A549 (cell line): ENCODE data around the gene TOM1L2. TPM values are rescaled to one million over a fixed set of nuclear protein-coding genes. Genes with fewer than 3 reads are reported as not detected.

Experiments
- ATAC-seq, 2 experiments: fragments of 200-7000 bp in 1 of 2; fragments of >200 bp in 1 of 2; cut with Nextera tagmentation in 1 of 2; cut with Tn5 transposase in 1 of 2; 3 replicates each; pipeline versions ENCODE4 v1.8.0 to v1.9.1; 2018 to 2020; ENCODE audit warnings: mild to moderate bottlenecking in 1 of 2, moderate library complexity in 1 of 2
- CTCF ChIA-PET: fragments of 300-600 bp; sonication (Branson Sonifier 250); formaldehyde crosslinking; extraction: SDS; loops from one replicate; lab custom pipeline; 2021; ENCODE audit warnings: antibody characterized with exemption, inconsistent platforms; lab: Yijun Ruan, JAX
- POLR2A ChIA-PET: fragments of 350-600 bp; formaldehyde crosslinking; extraction: SDS; loops from one replicate; lab custom pipeline; 2021; ENCODE audit warnings: antibody characterized with exemption, inconsistent platforms; lab: Yijun Ruan, JAX
- DNase-seq, 2 experiments: peaks; one replicate each; pipeline versions ENCODE4 v3.0.0 to v3.0.0-alpha.2; 2011 to 2016; ENCODE audit warnings: low read depth in 1 of 2, low spot score in 1 of 2
- FAIRE-seq: peaks from 2 replicates; lab custom pipeline; 2011; peaks lifted over from hg19 to GRCh38; lab: Jason Lieb, UNC
- H3K27ac ChIP-seq, 2 experiments: fragments of >200 bp; sonication (Bioruptor Twin); formaldehyde crosslinking; 3 replicates each; pipeline ENCODE4 v1.5.1; 2016 to 2017
- H3K4me1 ChIP-seq: fragments of >200 bp; sonication (Bioruptor Twin); formaldehyde crosslinking; 3 replicates; pipeline ENCODE4 v1.6.1; 2016
- H3K4me2 ChIP-seq: fragments of >200 bp; sonication (Bioruptor Twin); formaldehyde crosslinking; 3 replicates; pipeline ENCODE4 v1.6.1; 2016
- H3K4me3 ChIP-seq: fragments of >200 bp; sonication (Bioruptor Twin); formaldehyde crosslinking; 3 replicates; pipeline ENCODE4 v1.5.1; 2016
- H3K9me3 ChIP-seq: fragments of >200 bp; sonication (Bioruptor Twin); formaldehyde crosslinking; 3 replicates; pipeline ENCODE4 v1.6.1; 2016
- CTCF ChIP-seq: fragments of >200 bp; sonication (Bioruptor Twin); formaldehyde crosslinking; IDR thresholded peaks from 3 replicates; pipeline ENCODE4 v1.5.1; 2016
- E2F6 ChIP-seq: IDR thresholded peaks from 2 replicates; pipeline ENCODE4 v1.6.1; 2012; ENCODE audit warnings: low read depth, borderline replicate concordance
- EP300 ChIP-seq, 2 experiments: fragments of >200 bp; sonication (Bioruptor Twin); formaldehyde crosslinking; IDR thresholded peaks; 2 replicates in 1 of 2; 3 replicates in 1 of 2; pipeline ENCODE4 v1.6.1; 2016 to 2017
- FOSB ChIP-seq: fragments of 250-450 bp; sonication (Bioruptor Pico); IDR thresholded peaks from 2 replicates; pipeline ENCODE4 v1.5.0; 2020; ENCODE audit warnings: mild to moderate bottlenecking, moderate library complexity
- FOSL2 ChIP-seq, 2 experiments: fragments of 450-650 bp in 1 of 2; fragments of >200 bp in 1 of 2; sonication (Bioruptor Twin) in 1 of 2; formaldehyde crosslinking; IDR thresholded peaks; 2 replicates each; pipeline versions ENCODE4 v1.5.0 to v1.6.1; 2016 to 2020; ENCODE audit warnings: mild to moderate bottlenecking in 1 of 2, moderate library complexity in 1 of 2
- HES2 ChIP-seq: fragments of >200 bp; sonication (Bioruptor Twin); formaldehyde crosslinking; IDR thresholded peaks from 2 replicates; pipeline ENCODE4 v1.6.1; 2016
- HEYL ChIP-seq: fragments of 250-450 bp; sonication (Bioruptor Pico); IDR thresholded peaks from 2 replicates; pipeline ENCODE4 v1.8.0; 2021; ENCODE audit warnings: mild to moderate bottlenecking, moderate library complexity
- HOXA7 ChIP-seq: fragments of 250-450 bp; sonication (Bioruptor Pico); IDR thresholded peaks from 2 replicates; pipeline ENCODE4 v1.5.0; 2020; ENCODE audit warnings: mild to moderate bottlenecking, moderate library complexity
- MAFK ChIP-seq: fragments of 450-650 bp; IDR thresholded peaks from 2 replicates; pipeline ENCODE4 v1.6.1; 2014; ENCODE audit not compliant: partially characterized antibody
- POLR2AphosphoS2 ChIP-seq: conservative IDR thresholded peaks from 2 replicates; pipeline ENCODE4 v1.6.1; 2012; ENCODE audit warnings: low read length, improper control_type of control experiment, inconsistent platforms
- RNF2 ChIP-seq: fragments of 200-600 bp; sonication (generic); IDR thresholded peaks from 2 replicates; pipeline ENCODE4 v1.6.1; 2016; ENCODE audit warnings: low read depth, mild to moderate bottlenecking, antibody characterized with exemption, moderate library complexity, borderline replicate concordance
- TFCP2L1 ChIP-seq: fragments of 250-450 bp; sonication (Bioruptor Pico); IDR thresholded peaks from 2 replicates; pipeline ENCODE4 v1.5.0; 2021; ENCODE audit warnings: mild to moderate bottlenecking
- WGBS: methylation state at CpG from one replicate; pipeline ENCODE4 v1.1.6; 2017; ENCODE audit errors: missing lambda C conversion rate; 5-methylcytosine and 5-hydroxymethylcytosine counted together
- polyA plus RNA-seq, 4 experiments: library from polyadenylated mRNA; depleted of rRNA in 3 of 4; stranded (reverse); fragments of >200 nt; fragmentation: RNase III in 1 of 4; extraction: RNeasy Plus Mini Kit Qiagen cat#74134 plus additional on column Dnase treatment in 1 of 4; gene quantifications; 2 replicates in 3 of 4; 3 replicates in 1 of 4; pipeline ENCODE4 v1.2.3, GENCODE V29; 2011 to 2017

The TOM1L2 gene
- polyA plus RNA-seq, 2 of the 4 experiments (the other 2 are of a cell fraction): 19.2 to 24.7 TPM

GRCh38 chr17:17944242-17944641 lies 28.0 kb downstream of the TOM1L2 start (continued):
- TF ChIP-seq FOSB (CRISPR knock-in tag): no peak
- no peak for TF ChIP-seq TFCP2L1 (CRISPR knock-in tag)
- TF ChIP-seq HES2: no peak
- TF ChIP-seq HOXA7 (CRISPR knock-in tag): no peak
- no peak for TF ChIP-seq RNF2
- TF ChIP-seq E2F6: no peak
- TF ChIP-seq CTCF: no peak
- TF ChIP-seq MAFK: no peak

GRCh38 chr17:17943281-17943984 lies 28.8 kb downstream of the TOM1L2 start:
- ChIA-PET POLR2A (no interaction called here), CTCF (interaction anchor here (1.1 to 2.8 kb wide), 8 partner anchors 10 to 90 kb away, joined by 3 to 19 read pairs (median 6); no protein-coding TSS in a partner anchor)
- TF ChIP-seq POLR2AphosphoS2: no peak
- Histone ChIP-seq H3K4me2 (peak overlapping the region; percentile 54), H3K27ac (peak overlapping the region; percentile 32 to 50; a peak in 4 of 6 replicates), H3K4me1 (peaks cover 61% of the 10 kb centered on the region), H3K4me3 (no peak overlapping the region), H3K9me3 (no peaks in the 10 kb centered on the region)
- 83% methylated on average over 3 of the region's 3 CpGs for WGBS
- DNase-seq (no peak), FAIRE-seq (no peak), ATAC-seq (peak; percentile 40 to 52; a peak in 4 of 6 replicates)

- POLR2A ChIA-PET: no interaction called here
Measured at GRCh38 chr17:17942846-17943245, 29.4 kb downstream of the TOM1L2 start.

GRCh38 chr17:17941015-17941414 lies 31.2 kb downstream of the TOM1L2 start:
- CTCF ChIA-PET: interaction anchor here (1.0 to 2.7 kb wide), 7 partner anchors 9 to 92 kb away, joined by 3 to 14 read pairs (median 4); partner anchors contain the start of genes DRC3 and TOM1L2

More at GRCh38 chr17:17942846-17943245, 29.4 kb downstream of the TOM1L2 start:
- no peak overlapping the region for H3K4me3 ChIP-seq
- peak overlapping the region; percentile 54 for H3K4me2 ChIP-seq
- TF ChIP-seq FOSL2 (IDR thresholded peaks at IDR 0.05) (no peak), FOSL2 (CRISPR knock-in tag; IDR thresholded peaks at IDR 0.05) (peak; percentile 31; the same call in 1 of the 2 replicates), MAFK (peak; percentile 16), HEYL (no peak)
- no peak for FAIRE-seq
- no peak for DNase-seq
- H3K9me3 ChIP-seq: no peaks in the 10 kb centered on the region
- H3K4me1 ChIP-seq: peaks cover 57% of the 10 kb centered on the region
- H3K27ac ChIP-seq: peak overlapping the region; percentile 32 to 50; a peak in 4 of 6 replicates
- peak in 1 of 2 experiments; percentile 46; a peak in 2 of 6 replicates for ATAC-seq
- CTCF ChIA-PET: interaction anchor here (1.1 to 1.3 kb wide), 2 partner anchors 24 to 91 kb away, joined by 5 read pairs; no protein-coding TSS in a partner anchor

More at GRCh38 chr17:17941015-17941414, 31.2 kb downstream of the TOM1L2 start:
- POLR2A ChIA-PET: no interaction called here
- no peak for TF ChIP-seq EP300 (IDR thresholded peaks at IDR 0.05)
- H3K4me1 ChIP-seq: peaks cover 64% of the 10 kb centered on the region
- DNase-seq: no peak
- H3K4me3 ChIP-seq: no peak overlapping the region
- peak overlapping the region in 1 of 2 experiments; percentile 10; a peak in 2 of 6 replicates for H3K27ac ChIP-seq
- no peaks in the 10 kb centered on the region for H3K9me3 ChIP-seq
- peak overlapping the region; percentile 27; the same call in 2 of the 3 replicates for H3K4me2 ChIP-seq
- no peak for ATAC-seq
- 78% methylated on average over 5 of the region's 5 CpGs for WGBS
- no peak for FAIRE-seq
